Cardiac septum (tissue), 1 donor: ENCODE measurements around the gene NPAS1. TPM values are rescaled to one million over a fixed set of nuclear protein-coding genes. Genes with fewer than 3 reads are reported as not detected.
"Not testable (repeated sequence)": the region's sequence is repeated elsewhere in the genome, so short reads cannot be mapped to it uniquely, and the experiment has no call there.

ENCODE experiments used
- DNase-seq: peaks from one replicate; pipeline ENCODE4 v3.0.0-alpha.2; 2020; ENCODE audit warnings: low spot score
- intact Hi-C: fragments of 100-400 bp; cut with DNase I; formaldehyde crosslinking; loops from one replicate; pipeline ENCODE4 v1.14.0; 2022
- total RNA-seq: library from RNA; stranded (reverse); fragmentation: NEBNext Ultra II Directional; extraction: Animal tissue kit (Norgen Biotek cat#: 25700); gene quantifications from one replicate; pipeline ENCODE4 v1.2.1, GENCODE V29; 2021
- donor health status: DM: no; HTN: no; CAD: no.

NPAS1 gene
- total RNA-seq, 1 donor from 2014 or later = 0.54 TPM

GRCh38 chr19:47037766-47038165 is 18.1 kb downstream of the NPAS1 start:
- no peak for DNase-seq
- intact Hi-C loops = loop anchor here (2.0 kb wide), 1 partner anchor 87 kb away; no protein-coding TSS in a partner anchor

DNA sequence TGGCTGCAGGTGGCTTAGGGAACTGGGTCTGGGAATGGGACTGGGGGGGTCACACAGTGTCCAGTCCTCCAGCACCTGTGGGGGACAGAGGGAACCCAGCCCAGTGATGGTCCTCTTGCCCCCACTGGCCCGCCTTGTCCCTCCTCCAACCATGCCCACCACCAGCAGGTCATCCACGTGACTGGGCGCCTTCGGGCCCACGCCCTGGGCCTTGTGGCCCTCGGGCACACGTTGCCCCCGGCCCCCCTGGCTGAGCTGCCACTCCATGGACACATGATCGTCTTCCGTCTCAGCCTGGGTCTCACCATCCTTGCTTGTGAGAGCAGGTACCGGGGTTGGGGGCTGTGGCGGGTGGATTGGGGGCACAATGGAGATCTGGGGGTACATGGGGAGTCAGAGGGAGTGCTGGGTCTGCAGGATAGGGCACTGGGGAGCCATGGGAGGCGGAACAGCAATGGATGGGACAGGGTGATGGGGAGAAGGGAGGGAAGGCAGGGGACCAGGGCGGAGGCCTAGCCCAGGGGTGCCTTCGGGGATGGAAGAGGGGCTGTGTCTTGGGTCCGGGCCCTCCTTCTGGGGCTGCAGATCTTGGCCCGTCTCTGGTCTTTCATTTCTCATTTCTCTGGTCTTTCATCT is 19.7 kb downstream of the NPAS1 start:
- no peak for DNase-seq
- intact Hi-C loops = no loop called here

GRCh38 chr19:47040869-47041268 is 21.2 kb downstream of the NPAS1 start:
- intact Hi-C loops = no loop called here
- no peak for DNase-seq

- intact Hi-C loops = no loop called here
- no peak for DNase-seq
Observed at GRCh38 chr19:47044946-47045866, 25.6 kb downstream of the NPAS1 start.

DNA sequence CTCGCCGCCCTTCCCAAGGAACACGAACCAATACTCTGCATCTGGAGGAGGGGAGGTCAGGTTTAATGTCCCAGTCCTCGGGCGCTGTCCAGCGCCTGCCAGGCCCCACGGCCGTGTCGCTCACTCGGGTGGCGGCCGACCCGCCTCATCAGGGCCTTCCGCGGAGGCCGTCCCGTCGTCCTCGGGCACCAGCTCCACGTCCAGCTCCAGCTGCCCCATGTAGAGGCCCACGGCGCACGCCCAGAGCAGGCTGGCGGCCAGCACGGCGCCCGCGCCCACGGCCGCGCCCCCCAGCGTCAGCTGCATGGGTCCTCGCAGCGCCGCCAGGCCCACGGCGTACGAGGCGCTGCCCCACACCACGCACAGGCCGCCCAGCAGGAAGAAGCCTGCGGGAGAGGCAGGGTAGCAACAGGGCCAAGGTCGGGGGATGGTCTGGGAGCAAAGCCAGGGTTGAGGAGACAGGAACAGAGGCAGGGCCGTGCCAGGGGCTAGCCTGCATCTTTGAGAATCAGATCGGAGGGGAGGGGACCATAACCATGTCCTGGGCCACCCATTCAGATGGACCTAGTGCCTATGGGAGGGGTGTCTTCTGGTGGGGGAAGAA is 26.3 kb downstream of the NPAS1 start:
- intact Hi-C loops = no loop called here
- no peak for DNase-seq

DNA sequence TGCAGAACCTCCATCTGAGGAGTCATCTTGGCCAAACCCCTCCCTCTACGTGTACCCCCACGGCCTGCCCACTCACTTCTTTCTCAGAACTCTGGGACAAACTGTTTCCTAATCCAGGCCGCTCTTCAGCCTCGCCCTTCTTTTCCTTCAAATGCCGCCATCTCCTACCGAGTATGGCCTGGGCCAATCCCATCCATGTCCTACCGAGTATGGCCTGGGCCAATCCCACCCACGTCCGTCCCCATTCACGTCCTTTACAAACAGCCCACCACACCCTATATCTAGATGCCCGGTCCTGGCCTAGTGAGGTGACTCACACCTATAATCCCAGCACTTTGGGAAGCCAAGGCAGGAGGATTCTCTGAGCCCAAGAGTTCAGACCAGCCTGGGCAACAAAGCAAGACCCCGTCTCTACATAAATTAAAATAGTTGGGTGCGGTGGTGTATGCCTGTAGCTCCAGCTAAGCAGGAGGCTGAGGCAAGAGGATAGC is 27.7 kb downstream of the NPAS1 start:
- intact Hi-C loops = no loop called here
- DNase-seq = no peak

DNA sequence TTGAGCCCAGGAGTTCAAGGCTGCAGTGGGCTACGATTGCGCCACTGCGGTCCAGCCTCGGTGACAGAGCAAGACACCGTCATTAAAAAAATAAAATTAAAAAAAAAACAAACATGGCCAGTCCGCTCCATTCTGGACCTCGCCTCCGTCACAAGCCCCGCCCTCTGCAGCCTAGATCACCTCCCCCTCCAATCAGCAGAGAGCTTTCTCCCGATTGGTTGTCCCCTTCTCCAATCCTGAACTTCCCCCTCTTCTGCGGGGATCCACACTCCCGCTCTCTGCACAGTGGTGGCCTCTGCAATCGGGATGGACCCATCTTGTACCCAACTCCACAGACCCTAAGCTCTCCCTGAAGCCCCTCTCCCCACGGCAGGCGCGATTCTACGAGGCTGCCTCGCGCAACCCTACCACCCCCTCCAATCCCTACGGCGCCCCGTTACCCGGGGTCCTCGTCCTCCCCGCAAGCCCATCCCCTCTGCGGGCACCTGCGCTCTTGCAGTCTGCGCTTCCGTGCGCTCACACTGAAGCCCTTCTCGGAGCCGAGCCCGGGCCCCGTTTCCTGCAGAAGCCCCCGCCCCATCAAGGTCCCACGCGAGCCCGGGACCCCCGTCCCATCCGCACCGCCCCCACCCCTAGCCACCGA is 28.2 kb downstream of the NPAS1 start:
- DNase-seq = peak; percentile 90
- intact Hi-C loops = no loop called here

- DNase-seq = no peak
- intact Hi-C loops = no loop called here
Observed at GRCh38 chr19:47049307-47049700, 29.7 kb downstream of the NPAS1 start.

DNA sequence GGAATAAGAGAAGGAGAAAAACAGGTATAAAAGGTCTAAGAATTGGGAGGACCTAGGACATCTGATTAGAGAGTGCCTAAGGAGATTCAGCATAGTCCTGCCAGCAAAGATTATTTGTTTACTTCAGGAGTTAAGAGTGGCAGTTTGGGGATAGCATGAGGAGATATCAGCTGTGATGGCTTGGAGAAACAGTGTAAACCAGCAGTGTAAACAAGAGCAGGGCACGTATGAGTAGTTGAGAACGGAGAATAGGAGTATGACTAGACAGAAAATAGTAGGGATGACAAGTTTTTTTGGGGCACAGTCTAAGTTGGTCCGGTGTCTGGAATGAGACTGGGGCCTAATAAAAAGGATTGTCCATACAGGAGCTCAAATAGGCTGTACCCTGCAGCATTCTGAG is 30.9 kb downstream of the NPAS1 start:
- intact Hi-C loops = not testable (repeated sequence)

GRCh38 chr19:47056411-47056810 is 36.8 kb downstream of the NPAS1 start:
- intact Hi-C loops = no loop called here
- no peak for DNase-seq

More for the DNA sequence above, 30.9 kb downstream of the NPAS1 start:
- not testable (repeated sequence) for DNase-seq

DNA sequence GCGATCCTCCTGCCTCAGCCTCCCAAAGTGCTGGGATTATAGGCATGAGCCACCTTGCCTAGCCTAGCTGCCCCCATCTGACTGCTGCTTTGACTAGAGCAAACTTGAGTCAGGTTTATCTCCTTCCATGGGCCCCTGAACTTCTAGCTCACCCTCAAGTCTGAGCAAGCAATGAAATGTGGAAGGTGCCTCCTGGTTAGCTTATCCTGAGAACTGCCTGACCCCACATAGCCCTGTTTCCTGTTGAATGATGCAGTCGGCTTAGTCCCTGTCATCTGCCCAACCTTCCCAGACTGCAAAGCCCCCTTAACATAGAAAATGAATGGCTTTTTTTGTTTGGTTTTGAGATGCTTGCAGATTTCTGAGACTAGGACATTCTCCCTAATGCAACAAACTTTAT is 37.7 kb downstream of the NPAS1 start:
- intact Hi-C loops = no loop called here
- DNase-seq = no peak

DNA sequence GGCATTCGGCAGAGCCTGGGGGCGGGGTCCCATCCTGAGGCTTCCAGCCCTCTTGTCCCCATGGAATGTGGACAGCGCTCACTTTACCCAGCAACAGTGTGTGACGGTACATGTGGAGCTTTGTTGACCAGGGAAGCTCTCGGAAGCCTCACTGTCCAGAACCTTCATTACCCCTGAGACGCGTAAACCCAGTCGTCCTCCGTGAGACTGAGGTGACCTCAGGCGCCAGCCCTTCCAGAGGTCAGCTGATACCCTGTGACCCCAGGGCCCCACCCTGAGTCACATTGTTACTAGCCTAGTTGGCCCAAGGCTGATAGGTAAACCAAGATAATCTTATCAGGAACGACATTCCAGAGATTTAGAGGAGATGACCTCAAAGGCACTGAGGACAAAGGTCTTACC is 39.0 kb downstream of the NPAS1 start:
- no peak for DNase-seq
- intact Hi-C loops = no loop called here

DNA sequence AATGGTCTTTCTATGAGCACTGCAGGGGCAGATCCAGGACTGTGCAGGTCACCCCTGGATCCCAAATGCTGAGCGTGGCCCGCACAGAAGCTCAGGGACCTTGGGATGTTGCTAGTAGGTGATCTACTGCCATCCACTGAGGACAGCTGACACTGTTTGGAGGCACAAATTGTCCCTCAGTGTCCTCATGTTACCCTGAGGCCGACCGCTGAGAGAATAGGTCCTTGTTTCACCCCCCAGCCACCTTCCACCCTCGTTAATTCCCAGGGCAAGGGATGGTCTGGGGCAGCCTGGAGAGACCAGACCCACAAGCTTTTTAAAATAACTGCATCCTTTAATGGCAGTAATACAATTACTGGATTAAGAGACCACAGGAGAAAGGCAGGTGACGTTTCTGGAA is 44.2 kb downstream of the NPAS1 start:
- intact Hi-C loops = no loop called here

GRCh38 chr19:47065242-47065641 is 45.6 kb downstream of the NPAS1 start:
- intact Hi-C loops = no loop called here
- DNase-seq = no peak

More for the DNA sequence above, 44.2 kb downstream of the NPAS1 start:
- DNase-seq = no peak

DNA sequence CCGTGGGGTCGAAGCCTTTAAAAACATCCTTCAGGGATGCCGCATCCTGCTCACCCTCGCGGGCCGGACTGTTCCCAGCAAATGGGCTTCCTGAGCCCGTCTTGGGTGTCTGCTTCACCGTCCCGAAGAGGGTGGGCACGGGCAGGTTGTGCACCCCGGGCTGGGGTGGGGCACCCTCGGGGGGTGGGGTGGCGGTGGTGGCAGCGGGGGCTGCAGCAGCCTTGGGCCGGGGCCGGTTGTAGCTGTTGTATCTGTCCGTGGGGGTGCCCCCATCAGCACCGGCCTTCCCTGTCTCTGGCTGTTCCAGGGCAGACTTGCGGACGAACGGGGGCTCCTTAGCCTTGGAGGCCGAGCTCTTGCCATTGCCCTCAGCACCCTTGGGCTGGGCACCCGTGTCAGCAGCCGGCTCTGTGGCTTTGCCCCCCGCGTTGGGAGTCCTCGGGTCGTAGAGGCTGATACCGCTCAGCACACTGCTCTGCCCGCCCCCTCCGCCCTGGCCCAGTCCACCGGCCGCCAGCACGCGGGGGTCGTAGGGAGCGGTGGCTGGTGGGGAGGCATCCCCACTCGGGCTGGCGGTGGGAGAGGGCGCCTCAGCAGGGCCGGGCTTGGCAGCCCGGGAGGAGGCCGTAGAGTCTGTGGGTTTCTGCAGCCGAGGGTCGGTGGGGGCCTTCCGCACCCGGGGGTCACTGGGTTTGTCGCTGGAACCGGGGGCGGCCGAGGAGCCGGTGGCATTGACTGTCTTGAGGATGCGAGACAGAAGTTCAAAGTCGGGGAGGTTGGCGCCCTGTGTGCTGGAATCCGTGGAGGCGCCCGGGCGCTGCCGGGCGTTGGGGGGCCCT is 47.0 kb downstream of the NPAS1 start:
- intact Hi-C loops = no loop called here

DNA sequence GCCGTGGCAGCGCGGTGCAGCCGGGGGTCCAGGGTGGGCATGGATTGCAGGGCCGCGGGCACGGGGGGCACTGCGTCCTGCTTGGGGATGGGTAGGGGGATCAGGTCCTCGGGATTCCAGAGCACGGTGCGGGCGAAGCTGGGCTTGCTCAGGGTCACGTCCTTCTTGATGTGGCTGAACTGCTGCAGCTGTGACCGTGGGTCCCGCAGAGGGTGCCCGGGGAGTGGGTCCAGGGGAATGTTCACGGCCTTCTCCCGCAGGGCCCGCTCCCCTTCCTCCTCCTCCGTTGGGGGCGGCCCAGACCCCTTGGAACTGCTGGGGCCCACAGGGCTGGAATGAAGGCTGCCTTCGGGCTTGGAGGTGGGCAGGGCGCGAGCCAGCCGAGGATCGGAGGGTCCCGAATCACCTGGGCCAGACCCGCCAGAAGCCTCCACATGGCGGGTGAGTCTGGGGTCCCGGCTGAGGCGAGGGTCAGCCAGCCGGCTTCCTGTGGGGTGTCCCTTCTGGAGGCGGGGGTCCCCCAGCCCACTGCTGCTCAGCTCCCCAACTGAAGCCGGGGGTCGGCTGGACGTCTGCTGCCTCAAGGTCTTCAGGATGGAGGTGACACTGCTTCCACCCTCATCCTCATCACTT is 47.7 kb downstream of the NPAS1 start:
- no peak for DNase-seq
- intact Hi-C loops = no loop called here

More for the DNA sequence above, 47.0 kb downstream of the NPAS1 start:
- no peak for DNase-seq

DNA sequence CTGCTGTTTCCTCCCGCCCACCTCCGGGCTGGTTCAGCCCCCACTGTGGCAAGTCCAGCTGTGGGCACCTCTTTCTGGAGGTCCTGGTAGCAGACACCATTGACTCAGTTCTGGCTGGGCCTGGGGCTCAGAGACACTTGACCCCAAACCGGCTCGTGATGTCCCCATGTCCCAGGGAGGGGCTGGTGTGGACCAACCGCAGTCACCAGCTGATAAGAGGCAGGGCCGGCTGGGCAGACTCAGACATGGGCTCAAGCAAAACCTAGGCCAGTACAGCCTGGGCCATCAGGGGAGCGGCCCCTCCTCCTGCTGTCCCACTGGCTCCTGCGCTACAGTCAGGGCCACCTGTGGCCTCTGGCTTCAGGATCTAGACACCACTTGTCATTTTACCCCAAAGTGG is 48.6 kb downstream of the NPAS1 start:
- intact Hi-C loops = no loop called here
- DNase-seq = no peak

DNA sequence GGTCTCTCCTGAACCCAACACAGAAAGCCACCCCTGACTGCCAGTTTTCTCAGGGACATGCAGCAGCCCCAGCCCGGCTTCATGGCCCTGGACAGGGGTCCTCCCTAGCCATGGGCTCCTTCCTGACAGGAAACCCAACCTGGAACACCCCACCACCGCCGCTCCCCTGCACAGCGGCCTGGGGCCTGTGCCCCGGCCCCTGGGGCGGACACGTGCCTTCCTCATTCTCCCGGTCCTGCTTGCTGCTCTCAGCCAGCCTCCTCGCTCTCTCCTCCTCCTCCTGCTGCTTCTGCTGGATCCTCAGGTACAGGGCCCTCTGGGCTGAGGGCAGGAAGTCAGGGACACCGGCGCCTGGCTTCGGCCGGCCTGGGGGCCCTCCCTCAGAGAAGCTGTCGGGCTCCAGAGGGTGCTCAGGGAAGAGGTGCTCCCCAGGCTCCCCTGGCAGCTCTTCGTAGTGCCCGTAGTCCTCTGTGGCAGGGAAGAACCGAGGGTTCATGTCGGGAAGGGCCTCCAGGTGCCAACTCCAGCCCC is 49.3 kb downstream of the NPAS1 start:
- intact Hi-C loops = no loop called here
- DNase-seq = no peak
